GM12865 (cell line): ENCODE measurements around the gene TMTC4.
A peak's percentile ranks its signal among the peaks of the same experiment; 100 is the strongest.

Experiments
- DNase-seq: peaks from one replicate; pipeline ENCODE4 v3.0.0; 2010; ENCODE audit warnings: low read depth
- H3K4me3 ChIP-seq: 2 replicates; pipeline ENCODE4 v1.5.1; 2011; ENCODE audit warnings: mild to moderate bottlenecking, low read depth, low read length, control low read depth
- CTCF ChIP-seq: IDR thresholded peaks from 2 replicates; pipeline ENCODE4 v1.5.1; 2011; ENCODE audit warnings: low read length, control low read depth, low read depth, inconsistent platforms; ENCODE audit not compliant: insufficient read depth; ENCODE audit errors: missing control alignments

Gene TMTC4

GRCh38 chr13:100613031-100613430 is 61.6 kb downstream of the TMTC4 start:
- DNase-seq, result no peak
- H3K4me3 ChIP-seq, result no peak overlapping the region
- TF ChIP-seq CTCF, result no peak

DNA sequence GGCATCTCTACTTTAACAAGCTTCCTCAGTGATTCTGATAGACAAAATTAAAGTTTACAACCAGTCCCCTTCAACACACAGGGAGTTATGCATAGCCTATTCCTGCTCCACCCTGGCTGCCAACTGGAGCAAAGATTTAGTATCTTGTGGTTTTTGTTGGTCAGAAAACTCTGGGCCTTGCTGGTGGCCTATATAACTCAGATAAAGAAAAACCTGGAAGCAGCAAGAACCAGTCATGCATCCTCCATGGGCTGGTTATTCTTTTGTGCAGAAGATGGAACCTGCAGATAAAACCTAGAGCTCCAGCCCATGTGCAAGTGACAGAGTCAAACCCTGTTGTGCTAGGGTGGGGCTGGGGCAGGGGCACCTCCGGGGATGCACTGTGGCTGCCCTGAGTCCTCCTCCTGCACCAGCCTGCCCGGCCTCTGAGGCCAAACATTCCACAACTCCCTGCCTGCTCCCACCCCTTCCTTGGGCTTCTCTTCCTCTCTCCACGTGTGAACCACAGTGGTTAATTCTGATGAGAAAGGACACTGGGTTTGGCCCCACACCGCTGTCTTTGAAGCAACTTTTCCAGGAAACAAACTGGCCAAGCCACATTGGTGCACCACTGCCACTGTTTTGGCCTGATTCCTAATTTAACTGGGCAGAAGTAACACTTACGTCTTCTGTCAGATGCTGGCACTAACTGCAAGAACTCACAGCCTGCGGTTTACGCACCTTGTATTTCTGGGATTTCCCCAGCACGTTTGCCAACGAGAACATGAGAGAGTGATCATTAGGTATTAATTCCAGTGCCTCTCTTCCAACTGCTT is 62.7 kb downstream of the TMTC4 start:
- TF ChIP-seq CTCF, result no peak
- no peak for DNase-seq

DNA sequence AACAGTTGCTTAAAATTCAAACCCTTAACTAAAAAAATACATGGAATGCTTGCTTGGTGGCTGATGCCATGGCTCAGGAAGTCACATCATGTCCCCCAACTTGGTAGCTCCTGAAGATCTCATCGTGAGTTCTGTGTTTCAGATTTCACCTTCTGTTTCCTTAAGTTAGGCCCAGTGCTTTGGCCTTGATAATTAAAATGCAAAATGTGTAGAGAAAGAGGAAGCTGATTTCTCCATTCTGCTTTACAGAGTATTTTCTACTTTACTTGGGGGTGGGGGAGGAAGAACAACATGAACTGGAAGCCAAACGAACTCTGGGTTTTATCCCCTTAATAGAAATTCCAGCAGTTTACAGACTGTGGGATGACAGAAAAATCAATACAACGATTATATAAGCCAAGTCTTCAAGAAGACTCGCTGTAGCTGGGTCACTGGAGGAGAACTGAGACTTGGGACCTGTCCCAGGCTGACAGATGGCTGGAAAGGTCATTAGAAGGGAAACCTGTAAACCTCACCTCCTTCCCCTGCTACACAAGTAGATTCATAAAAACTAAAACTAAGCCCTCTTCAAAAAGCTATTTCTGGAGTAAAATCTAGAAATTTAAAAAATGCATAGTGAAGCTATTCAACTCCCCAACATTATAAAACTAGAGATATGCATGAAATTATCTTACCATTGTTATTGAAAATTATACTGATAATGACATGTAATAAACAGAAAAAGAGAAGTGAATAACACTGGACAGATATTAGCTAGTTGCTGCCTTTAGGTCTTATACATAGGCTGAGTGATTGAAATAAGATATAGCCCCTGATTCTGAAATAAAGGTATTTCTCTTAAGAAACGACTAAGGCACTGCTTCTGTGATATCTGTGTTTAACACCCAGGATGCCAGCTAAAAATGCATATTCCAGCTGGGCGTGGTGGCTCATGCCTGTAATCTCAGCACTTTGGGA is 63.9 kb downstream of the TMTC4 start:
- no peak for DNase-seq
- no peak overlapping the region for H3K4me3 ChIP-seq
- no peak for TF ChIP-seq CTCF

More for the DNA sequence above, 62.7 kb downstream of the TMTC4 start:
- H3K4me3 ChIP-seq, result no peak overlapping the region

GRCh38 chr13:100608906-100609305 is 65.7 kb downstream of the TMTC4 start:
- no peak overlapping the region for H3K4me3 ChIP-seq
- no peak for TF ChIP-seq CTCF
- DNase-seq, result peak; percentile 68

GRCh38 chr13:100608489-100608888 is 66.1 kb downstream of the TMTC4 start:
- DNase-seq, result no peak
- TF ChIP-seq CTCF, result no peak
- H3K4me3 ChIP-seq, result no peak overlapping the region

DNA sequence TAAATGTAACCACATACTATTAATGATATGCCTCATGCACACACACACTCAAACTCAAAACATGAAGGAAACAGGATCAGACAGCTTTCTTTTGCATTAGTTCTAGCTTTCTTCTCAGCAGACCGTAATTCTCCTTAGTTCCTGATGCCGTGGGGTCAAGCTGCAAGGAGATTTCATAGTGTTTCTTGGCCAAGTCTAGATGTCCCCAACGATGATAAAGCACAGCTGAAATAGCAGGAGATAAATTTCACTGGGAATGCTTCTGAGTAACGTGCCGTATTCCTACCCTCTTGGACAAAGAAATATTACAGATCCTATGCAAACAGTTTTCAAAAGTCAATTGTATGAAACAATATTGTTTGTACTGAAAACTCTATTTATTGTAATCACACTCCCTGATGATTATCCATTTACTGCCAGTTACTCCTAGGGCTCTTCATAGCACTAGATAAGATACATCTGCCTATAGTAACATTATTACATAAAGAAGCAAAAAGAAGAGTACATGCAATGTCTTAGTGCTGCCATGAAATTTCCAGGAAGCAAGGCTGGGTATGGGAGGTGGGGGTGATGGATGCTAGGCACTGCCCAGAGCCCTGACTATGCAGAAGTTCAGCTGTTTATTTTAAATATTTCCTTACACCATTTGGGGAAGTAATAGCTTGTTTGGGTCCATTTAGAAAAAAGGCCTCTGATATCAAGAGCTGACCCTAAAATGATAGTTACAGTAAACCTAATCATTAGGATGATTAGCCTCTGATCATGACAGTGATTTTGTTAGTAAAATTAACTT is 69.5 kb downstream of the TMTC4 start:
- H3K4me3 ChIP-seq, result no peak overlapping the region
- DNase-seq, result no peak
- TF ChIP-seq CTCF, result no peak
